Osteoblast (primary cell): Measurements from ENCODE around the gene BCOR. TPM values are rescaled to one million over a fixed set of nuclear protein-coding genes. Genes with fewer than 3 reads are reported as not detected.

Source experiments
- DNase-seq: peaks from one replicate; pipeline ENCODE4 v3.0.0; 2011; ENCODE audit warnings: low spot score, mixed read lengths; ENCODE audit not compliant: insufficient read length; ENCODE audit errors: missing footprints
- H2AFZ ChIP-seq: 2 replicates; pipeline ENCODE4 v1.6.0; 2011; ENCODE audit warnings: mild to moderate bottlenecking, low read length
- H3K27ac ChIP-seq: 2 replicates; pipeline ENCODE4 v1.5.1; 2011; ENCODE audit warnings: mild to moderate bottlenecking, low read depth, low read length, moderate library complexity
- H3K27me3 ChIP-seq: 2 replicates; pipeline ENCODE4 v1.6.0; 2012; ENCODE audit warnings: mild to moderate bottlenecking, control low read depth, inconsistent platforms, low read length, moderate library complexity; ENCODE audit not compliant: insufficient read depth
- H3K36me3 ChIP-seq: 2 replicates; pipeline ENCODE4 v1.5.1; 2011; ENCODE audit warnings: mild to moderate bottlenecking, low read length, control low read depth, moderate library complexity; ENCODE audit not compliant: insufficient read depth
- H3K4me1 ChIP-seq: 2 replicates; pipeline ENCODE4 v1.5.1; 2011; ENCODE audit warnings: mild to moderate bottlenecking, low read length, control low read depth, moderate library complexity; ENCODE audit not compliant: insufficient read depth
- H3K4me2 ChIP-seq: 2 replicates; pipeline ENCODE4 v1.6.0; 2011; ENCODE audit warnings: mild to moderate bottlenecking, low read length; ENCODE audit not compliant: insufficient read depth
- H3K4me3 ChIP-seq: fragments of 200-600 bp; sonication (generic); 3 replicates; pipeline ENCODE4 v1.5.1; 2012; ENCODE audit warnings: mild to moderate bottlenecking, low read length, inconsistent platforms; ENCODE audit not compliant: insufficient read depth
- H3K79me2 ChIP-seq: 2 replicates; pipeline ENCODE4 v1.6.0; 2012; ENCODE audit warnings: mild to moderate bottlenecking, low read length, control low read depth, inconsistent platforms; ENCODE audit not compliant: insufficient read depth
- H3K9me3 ChIP-seq: 2 replicates; pipeline ENCODE4 v1.5.1; 2011; ENCODE audit warnings: low read depth, low read length, control low read depth
- H4K20me1 ChIP-seq: 2 replicates; pipeline ENCODE4 v1.6.0; 2012; ENCODE audit warnings: mild to moderate bottlenecking, low read length, control low read depth; ENCODE audit not compliant: insufficient read depth
- total RNA-seq: library from RNA; depleted of rRNA; stranded (reverse); fragments of >200 nt; gene quantifications from 2 replicates; pipeline ENCODE4 v1.2.3, GENCODE V29; 2012
- TF ChIP-seq, protein P1 (sequence below): IDR thresholded peaks from 2 replicates; pipeline ENCODE4 v1.5.1; 2011; ENCODE audit warnings: mild to moderate bottlenecking, low read depth, low read length, moderate library complexity; ENCODE audit errors: extremely low read depth

The BCOR gene
- total RNA-seq, 1 donor, result 14.8 TPM

- no peaks in the 10 kb centered on the region for H3K79me2 ChIP-seq
- peaks cover 28% of the 10 kb centered on the region for H3K27me3 ChIP-seq
- no peaks in the 10 kb centered on the region for H3K9me3 ChIP-seq
- H2AFZ ChIP-seq, result no peak overlapping the region
- H3K36me3 ChIP-seq, result no peaks in the 10 kb centered on the region
- DNase-seq, result peak; percentile 57
- H3K4me1 ChIP-seq, result peaks cover 7% of the 10 kb centered on the region
- H3K4me3 ChIP-seq, result no peak overlapping the region
- TF ChIP-seq, protein P1, sequence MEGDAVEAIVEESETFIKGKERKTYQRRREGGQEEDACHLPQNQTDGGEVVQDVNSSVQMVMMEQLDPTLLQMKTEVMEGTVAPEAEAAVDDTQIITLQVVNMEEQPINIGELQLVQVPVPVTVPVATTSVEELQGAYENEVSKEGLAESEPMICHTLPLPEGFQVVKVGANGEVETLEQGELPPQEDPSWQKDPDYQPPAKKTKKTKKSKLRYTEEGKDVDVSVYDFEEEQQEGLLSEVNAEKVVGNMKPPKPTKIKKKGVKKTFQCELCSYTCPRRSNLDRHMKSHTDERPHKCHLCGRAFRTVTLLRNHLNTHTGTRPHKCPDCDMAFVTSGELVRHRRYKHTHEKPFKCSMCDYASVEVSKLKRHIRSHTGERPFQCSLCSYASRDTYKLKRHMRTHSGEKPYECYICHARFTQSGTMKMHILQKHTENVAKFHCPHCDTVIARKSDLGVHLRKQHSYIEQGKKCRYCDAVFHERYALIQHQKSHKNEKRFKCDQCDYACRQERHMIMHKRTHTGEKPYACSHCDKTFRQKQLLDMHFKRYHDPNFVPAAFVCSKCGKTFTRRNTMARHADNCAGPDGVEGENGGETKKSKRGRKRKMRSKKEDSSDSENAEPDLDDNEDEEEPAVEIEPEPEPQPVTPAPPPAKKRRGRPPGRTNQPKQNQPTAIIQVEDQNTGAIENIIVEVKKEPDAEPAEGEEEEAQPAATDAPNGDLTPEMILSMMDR, result no peak
- H4K20me1 ChIP-seq, result peaks cover 4% of the 10 kb centered on the region
- no peak overlapping the region for H3K4me2 ChIP-seq
- no peak overlapping the region for H3K27ac ChIP-seq
Observed at GRCh38 chrX:40100537-40101429, 3.0 kb upstream of the BCOR start.

DNA sequence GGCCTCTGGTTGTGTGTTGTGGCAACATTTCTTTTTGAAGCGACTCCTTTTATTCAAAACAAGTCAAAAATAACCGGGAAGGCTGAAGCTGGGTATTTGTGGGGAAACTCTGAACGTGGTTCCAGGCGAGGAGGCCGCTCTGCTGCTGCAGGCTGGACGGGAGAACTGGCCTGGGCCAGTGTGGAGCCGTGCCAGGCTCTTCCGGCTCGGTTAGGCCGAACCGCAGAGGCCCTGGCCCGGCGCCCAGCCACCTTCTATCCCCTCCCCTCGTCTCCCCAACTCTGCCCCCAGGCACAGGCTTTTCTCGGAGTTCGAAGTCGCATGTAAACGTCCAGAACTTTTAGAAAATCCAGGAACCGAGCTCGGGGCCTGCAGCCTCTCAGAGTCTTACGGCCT, 2.4 kb upstream of the BCOR start:
- TF ChIP-seq, protein P1, result no peak
- peak; percentile 92 for DNase-seq
- Histone ChIP-seq H4K20me1 (peaks cover 4% of the 10 kb centered on the region), H3K36me3 (no peaks in the 10 kb centered on the region), H3K4me1 (peaks cover 7% of the 10 kb centered on the region), H2AFZ (peak overlapping the region; percentile 41), H3K4me2 (no peak overlapping the region), H3K4me3 (no peak overlapping the region), H3K79me2 (peaks cover under 1% of the 10 kb centered on the region), H3K9me3 (no peaks in the 10 kb centered on the region), H3K27ac (no peak overlapping the region), H3K27me3 (peaks cover 32% of the 10 kb centered on the region)

DNA sequence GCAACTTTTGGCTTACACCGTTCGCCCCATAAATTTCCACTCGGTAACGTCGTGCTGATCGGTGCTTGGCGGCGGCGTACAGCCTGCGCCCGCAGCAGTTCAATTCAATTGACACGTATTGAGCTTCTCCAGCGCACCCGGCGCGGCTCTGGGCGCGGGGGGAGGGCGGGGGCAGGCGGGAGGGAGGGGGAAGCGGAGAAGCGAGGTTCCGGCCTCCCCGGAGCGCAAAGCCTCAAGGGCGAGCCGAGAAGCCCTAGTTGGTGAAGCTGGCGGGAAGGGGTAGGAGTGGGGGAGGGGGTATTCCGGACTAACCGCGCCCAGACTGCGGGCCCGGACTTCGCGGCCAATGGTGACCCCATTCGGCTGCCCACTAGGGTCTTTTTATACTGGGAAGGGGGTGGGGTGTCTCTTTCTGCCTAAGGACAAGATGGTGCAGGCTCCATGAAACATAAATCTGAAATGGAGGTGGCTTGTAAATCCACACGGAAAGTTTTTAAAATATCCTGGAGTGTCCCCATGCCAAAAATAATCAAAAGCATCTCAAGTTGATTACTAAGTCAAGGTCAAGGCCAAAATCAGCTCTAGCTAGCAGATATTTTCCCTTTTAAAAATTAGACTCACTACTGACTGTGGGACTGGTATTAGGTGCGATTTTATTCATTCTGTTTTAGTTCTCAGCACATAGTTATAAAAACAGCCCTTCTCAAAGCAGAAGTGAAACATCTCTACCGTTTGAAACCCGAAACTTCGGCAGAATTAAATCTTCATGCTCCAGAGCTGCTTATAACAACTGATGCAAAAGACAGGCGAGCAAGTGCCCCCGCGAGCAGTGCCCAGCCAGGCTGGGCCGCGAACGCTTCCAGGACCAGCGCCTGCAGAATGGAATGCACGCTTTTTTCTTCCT, 1.5 kb upstream of the BCOR start:
- peaks cover 8% of the 10 kb centered on the region for H4K20me1 ChIP-seq
- H3K4me3 ChIP-seq, result peak overlapping the region; percentile 71
- H3K4me2 ChIP-seq, result peak overlapping the region; percentile 78
- peak; percentile 89 for DNase-seq
- peaks cover 7% of the 10 kb centered on the region for H3K4me1 ChIP-seq
- H2AFZ ChIP-seq, result no peak overlapping the region
- peaks cover 8% of the 10 kb centered on the region for H3K79me2 ChIP-seq
- TF ChIP-seq, protein P1, result no peak
- no peaks in the 10 kb centered on the region for H3K36me3 ChIP-seq
- H3K27me3 ChIP-seq, result peaks cover 35% of the 10 kb centered on the region
- no peaks in the 10 kb centered on the region for H3K9me3 ChIP-seq
- H3K27ac ChIP-seq, result no peak overlapping the region
